Skin epidermis (tissue), 12 donors: ENCODE results near the gene BTN2A1.
"Not testable (repeated sequence)": the region's sequence is repeated elsewhere in the genome, so short reads cannot be mapped to it uniquely, and the experiment has no call there.

Experiments
- H3K27ac ChIP-seq, 21 experiments: fragments of 200-600 bp; sonication (generic) in 11 of 21; one replicate each; pipeline ENCODE4 v1.5.0; 2020; ENCODE audit warnings: mild to moderate bottlenecking in 3 of 21, inconsistent platforms in 2 of 21, moderate library complexity in 2 of 21
- H3K4me3 ChIP-seq, 7 experiments: fragments of 200-600 bp; sonication (generic) in 2 of 7; one replicate each; pipeline ENCODE4 v1.5.0; 2020; ENCODE audit warnings: inconsistent platforms in 2 of 7, mild to moderate bottlenecking in 2 of 7, moderate library complexity in 1 of 7

Gene BTN2A1

DNA sequence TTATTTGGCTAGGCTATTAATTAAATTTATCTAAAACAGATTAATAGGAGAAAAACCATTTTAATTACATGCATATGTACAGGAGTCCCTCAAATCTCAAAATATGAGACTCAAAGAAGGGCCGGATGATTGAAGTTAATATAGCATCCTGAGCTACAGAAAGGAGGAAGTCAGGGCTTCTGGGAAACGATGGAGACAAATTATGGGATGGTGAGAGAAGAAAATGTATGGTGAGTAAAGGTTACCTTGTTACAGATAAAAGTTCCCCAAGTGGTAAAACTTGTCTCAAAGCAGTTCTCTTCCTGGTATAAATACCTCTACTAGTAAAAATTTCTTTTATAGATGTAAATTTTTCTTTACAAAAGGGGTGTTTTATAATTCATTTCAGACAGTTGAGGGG, 26.4 kb downstream of the BTN2A1 start:
- H3K27ac ChIP-seq = no peak overlapping the region
- no peak overlapping the region for H3K4me3 ChIP-seq

DNA sequence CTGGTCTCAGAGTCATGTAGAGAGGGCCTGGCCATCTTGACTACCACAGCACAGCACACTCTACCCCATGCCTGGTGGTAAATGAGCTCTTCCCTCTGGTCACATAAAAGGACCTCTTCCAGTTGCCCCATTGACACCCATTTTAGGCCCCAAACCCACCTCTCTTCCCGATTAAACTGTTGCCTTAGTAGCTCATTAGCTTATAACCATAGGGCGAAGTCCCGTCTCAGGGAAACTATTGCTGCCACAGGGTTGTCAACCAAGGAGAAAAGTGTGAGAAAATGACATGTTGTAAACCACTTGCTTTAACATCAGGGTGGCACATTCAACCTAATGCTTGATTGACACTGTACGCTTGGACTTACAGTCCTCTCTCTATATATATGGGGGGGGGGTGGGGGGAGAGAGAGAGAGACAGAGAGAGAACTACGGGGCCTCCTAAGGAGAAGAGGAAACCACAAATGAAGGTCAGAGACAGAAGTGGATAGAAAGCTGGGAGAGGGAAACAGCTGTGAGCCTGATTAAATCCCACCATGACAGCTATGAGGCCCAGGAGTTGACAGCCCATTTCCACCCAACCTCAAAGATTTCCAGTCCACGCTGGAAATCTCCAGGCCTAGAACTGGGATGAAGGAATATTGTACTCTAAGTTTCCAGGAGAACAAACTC, 27.5 kb downstream of the BTN2A1 start:
- Histone ChIP-seq H3K27ac (no peak overlapping the region), H3K4me3 (no peak overlapping the region)

DNA sequence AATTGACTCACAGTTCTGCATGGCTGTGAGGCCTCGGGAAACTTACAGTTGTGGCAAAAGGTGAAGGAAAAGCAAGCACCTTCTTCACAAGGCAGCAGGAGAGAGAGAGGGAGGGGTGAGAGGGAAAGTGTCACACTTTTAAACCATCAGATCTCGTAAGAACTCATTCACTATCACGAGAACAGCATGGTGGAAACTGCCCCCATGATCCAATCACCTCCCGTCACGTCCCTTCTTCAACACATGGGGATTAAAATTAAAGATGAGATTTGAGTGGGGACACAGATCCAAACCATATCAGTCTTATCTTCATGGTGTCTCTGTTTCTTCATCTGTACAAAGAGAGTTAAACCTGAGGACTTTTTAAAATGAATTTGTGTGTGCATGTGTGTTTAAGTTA, 28.6 kb downstream of the BTN2A1 start:
- Histone ChIP-seq H3K27ac (no peak overlapping the region), H3K4me3 (no peak overlapping the region)

DNA sequence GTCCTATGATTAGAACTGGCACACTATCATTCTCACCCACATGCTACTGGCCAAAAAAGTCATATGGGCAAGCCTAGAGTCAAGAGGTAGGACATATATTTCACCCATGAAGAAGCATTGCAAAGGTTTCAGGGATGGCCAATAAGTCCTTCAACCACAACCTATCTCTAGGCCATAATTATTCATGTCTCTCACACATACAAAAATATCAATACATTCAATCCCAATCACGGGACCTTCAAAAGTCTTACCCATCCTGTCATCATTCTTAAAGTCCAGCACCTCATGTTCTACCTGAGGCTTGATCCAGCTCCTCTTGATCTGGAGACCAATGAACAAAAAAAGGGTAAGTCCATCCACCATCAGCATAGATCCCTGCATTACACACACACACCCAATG, 29.7 kb downstream of the BTN2A1 start:
- no peak overlapping the region for H3K27ac ChIP-seq
- no peak overlapping the region for H3K4me3 ChIP-seq

DNA sequence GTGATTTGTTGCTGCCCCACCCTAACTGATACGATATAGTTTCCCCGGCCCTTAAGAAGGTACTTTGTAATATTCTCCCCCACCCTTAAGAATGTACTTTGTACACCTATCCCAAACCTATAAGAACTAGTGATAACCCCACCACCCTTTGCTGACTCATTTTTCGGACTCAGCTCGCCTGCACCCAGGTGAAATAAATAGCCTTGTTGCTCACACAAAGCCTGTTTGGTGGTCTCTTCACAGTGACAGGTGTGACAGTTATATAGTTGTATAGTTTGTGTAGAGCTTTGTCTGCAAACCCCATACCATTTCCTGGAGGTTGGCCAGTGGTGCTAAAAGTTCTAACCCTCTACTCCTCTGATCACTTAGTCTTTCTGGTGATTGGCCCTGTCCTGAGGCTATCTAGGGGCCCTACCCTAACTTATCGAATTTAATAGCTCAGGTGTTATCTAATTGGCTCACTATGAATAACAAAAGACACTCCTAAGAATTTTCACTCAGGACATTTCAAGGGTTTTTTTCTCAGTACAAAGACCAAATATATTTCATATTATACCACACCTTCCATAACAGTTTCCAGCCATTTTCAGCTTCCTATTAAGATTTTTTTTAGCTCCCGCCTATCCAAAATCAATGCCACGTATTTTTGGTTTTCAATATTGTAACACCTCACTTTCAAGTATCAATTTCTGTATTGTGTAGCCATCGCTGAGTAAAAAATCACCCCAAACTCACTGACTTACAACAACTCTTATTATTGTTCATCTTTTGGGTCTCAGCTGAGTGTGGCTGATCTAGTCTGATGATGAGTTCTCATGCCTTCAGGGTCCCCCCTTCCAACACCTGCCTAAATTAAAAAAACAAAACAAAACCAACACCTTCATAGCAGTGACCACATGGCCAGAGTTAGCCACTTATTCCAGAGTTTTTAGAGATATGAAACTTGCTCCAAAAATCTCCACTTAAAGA, 32.5 kb downstream of the BTN2A1 start:
- Histone ChIP-seq H3K4me3 (no peak overlapping the region), H3K27ac (no peak overlapping the region)

DNA sequence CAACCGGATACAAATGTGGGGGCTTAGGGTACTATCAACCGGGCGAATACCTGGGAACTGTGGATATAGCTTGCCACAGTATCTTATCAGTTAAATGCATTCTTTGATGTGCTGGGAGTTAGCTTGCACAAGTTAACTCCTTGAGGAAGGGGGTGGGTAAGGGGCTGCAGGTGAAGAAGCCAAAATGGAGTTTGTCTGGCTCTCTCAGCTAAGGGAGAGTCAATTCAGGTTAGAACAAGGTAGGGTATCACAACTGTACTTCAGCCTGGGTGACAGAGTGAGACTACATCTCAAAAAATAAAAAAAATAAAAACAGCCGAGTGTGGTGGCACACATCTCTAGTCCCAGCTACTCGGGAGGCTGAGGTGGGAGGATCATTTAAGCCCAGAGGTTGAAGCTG, 33.8 kb downstream of the BTN2A1 start:
- Histone ChIP-seq H3K27ac (no peak overlapping the region), H3K4me3 (no peak overlapping the region)

DNA sequence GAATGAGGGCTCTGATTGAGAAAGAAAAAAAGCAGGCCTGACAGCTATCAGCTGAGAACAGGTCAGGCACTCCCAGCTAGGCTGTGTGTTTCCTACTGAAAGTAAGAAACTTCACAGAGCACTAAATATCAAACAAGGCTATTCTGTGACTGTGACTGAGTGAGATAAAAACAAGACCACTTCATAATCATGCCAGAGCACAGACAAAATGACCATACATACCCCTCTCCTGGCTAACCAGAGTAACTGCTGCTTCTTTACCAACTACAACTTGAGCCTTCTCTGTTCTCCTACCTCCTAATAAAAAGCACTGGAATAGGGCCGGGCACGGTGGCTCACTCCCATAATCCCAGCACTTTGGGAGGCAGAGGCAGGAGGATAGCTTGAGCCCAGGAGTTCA, 35.5 kb downstream of the BTN2A1 start:
- H3K27ac ChIP-seq = no peak overlapping the region
- no peak overlapping the region for H3K4me3 ChIP-seq

DNA sequence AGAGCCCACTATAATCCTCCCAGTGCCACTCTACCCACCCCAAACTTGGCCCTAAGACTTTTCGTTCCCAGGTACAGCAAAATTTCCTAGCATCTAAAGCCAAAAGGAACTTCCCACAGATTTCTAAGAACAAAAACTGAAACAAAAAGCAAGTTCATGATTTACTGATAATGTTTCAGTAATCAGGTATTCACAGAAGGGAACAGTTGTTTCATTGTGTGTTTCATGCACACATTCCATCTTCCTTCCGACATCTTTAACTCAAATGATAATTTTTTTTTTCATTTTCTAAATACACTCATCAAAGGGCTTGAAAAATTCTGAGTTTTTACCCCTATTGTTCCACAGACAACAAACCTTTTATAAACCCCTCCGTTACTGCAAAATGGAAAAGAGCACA, 36.4 kb downstream of the BTN2A1 start:
- no peak overlapping the region for H3K4me3 ChIP-seq
- no peak overlapping the region for H3K27ac ChIP-seq

DNA sequence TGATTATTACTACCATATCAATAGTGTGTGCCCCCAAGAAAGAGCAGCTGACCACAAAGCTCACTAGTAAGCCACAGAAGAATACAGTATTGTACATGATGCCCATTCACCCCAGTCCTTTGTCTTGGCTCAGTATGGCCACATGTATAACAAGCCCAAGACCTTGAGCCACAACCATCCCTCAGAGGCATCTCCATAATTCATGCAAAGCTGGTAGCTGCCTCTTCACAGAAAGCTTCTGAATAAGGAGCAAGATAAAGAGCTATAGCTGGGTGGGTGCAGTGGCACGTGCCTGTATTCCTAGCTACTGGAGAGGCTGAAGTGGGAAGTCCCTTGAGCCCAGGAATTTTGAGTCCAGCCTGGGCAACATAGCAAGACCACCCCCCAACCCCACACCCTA, 37.5 kb downstream of the BTN2A1 start:
- Histone ChIP-seq H3K27ac (no peak overlapping the region), H3K4me3 (no peak overlapping the region)

DNA sequence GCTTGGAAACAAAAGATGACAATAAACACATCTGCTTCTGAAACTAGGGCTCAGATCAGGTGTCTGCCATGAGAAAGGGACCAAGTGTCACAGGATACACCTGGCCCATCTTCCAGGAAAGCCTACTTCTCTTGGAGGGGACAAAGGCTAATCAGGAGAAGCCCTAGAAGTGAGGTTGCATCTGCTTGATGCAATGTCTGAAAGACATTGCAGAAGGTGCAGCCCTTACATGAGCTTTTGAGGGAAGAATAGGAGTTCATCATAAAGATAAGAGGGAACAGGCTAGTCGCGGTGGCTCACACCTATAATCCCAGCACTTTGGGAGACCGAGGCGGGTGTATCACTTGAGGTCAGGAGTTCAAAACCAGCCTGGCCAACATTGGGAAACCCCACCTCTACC, 39.9 kb downstream of the BTN2A1 start:
- Histone ChIP-seq H3K4me3 (no peak overlapping the region), H3K27ac (no peak overlapping the region)

DNA sequence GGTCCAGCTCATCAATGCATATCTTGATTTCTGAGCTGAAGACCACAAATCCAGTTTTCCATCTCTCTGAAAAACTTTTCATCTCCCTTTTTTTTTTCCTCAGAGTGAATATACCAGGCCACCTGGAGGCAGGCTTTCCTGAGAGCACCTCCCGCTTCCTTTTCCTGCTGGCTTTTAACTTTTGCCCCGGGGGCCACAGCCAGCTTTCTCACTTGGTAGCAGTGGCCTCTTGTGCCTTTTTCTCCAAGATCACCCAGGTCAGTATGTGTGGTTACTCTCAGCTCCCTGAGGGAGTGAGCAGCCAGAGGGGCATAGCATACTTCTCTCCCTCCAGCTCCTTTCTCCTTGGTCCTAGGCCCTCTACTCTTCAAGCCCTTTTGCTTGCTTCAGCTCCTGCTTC, 42.3 kb downstream of the BTN2A1 start, which contains the start of gene BTN1A1:
Gene BTN1A1, plus strand, starts transcription at position 202 of the 400 bp plus-strand sequence. CDS start 984 bp downstream, outside the sequence.
- H3K27ac ChIP-seq = no peak within 1 kb of the TSS
- no peak within 1 kb of the TSS for H3K4me3 ChIP-seq

DNA sequence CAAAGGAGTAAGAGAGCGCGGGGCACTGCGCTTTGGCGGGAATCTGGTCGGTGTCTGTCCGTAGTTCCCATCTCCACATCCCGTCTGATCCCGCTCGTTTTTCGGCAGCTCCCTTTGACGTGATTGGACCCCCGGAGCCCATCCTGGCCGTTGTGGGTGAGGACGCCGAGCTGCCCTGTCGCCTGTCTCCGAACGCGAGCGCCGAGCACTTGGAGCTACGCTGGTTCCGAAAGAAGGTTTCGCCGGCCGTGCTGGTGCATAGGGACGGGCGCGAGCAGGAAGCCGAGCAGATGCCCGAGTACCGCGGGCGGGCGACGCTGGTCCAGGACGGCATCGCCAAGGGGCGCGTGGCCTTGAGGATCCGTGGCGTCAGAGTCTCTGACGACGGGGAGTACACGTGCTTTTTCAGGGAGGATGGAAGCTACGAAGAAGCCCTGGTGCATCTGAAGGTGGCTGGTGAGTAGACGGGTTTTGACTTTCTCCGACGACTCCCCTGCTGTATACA, 43.8 kb downstream of the BTN2A1 start:
- no peak overlapping the region for H3K27ac ChIP-seq
- peak overlapping the region in 5 of 7 experiments; percentile 6 to 27 (median 12) for H3K4me3 ChIP-seq

DNA sequence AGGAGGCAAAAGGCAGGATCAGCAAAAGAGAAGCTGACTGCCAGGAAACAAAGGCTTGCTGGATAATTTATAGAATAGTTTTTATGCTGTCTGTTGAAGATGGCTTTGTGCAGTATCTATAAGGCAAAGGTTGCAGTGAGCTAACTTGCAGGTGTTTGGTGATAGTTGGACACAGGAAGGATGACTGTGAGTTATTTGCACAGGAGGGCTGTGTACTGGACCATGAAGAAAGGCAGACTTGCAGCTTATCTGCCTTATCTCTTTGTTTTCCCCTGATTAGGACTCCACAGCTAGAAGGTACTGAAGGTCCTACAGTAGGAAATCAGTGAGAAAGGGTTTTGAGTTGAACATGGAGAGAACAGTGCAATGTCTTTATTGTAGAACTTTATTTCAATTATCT, 44.4 kb downstream of the BTN2A1 start:
- peak overlapping the region in 1 of 7 experiments; percentile 15 for H3K4me3 ChIP-seq

DNA sequence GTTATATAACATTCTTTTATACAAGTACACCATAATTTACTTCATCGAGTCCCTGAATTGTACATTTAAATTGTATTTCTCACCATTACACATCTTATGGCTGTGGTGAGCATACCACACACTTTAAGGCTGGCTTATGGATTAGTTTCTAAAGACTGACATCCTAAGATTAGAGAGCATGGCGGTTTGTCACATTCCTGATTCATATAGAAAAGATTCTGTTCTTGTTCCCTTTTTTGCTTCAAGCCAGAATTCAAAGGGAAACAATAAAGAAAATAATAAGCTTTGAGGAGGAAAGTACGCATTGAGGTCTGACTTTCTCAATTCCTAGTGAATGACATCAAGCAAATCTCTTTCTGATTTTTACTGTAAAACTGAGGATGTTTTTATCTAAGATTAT, 44.9 kb downstream of the BTN2A1 start:
- no peak overlapping the region for H3K27ac ChIP-seq
- H3K4me3 ChIP-seq = no peak overlapping the region

More for the DNA sequence above, 44.4 kb downstream of the BTN2A1 start:
- H3K27ac ChIP-seq = no peak overlapping the region

DNA sequence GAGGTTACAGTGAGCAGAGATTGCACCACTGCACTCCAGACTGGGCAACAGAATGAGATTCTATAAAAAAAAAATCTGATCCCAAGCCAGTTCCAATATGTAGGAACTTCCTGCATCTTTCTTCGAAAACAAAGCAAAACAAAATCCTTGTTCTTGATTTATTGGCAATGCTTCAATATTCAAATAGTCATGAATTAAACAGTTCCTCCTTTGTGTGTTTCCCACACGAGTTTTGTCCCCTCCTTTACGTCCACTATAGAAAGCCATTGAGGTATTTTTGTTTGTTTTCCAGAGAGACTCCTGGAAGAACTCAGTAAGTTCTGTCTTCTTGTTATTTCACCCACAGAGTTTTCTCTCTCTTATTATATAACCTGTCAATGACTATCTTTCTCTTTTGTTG, 49.9 kb downstream of the BTN2A1 start:
- H3K27ac ChIP-seq = no peak overlapping the region
- no peak overlapping the region for H3K4me3 ChIP-seq

DNA sequence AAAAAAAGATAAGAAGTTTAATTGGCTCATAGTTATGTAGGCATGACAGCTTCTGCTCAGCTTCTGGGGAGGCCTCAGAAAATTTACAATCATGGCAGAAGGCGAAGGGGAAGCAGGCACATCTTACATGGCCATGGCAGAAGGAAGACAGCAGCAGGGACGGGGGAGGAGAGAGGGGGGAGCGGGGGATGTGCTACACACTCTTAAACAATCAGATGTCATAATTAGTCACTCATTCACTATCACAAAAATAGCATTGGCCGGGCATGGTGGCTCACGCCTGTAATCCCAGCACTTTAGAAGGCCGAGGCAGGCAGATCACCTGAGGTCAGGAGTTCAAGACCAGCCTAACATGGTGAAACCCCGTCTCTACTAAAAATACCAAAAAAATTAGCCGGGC, 53.3 kb downstream of the BTN2A1 start:
- H3K27ac ChIP-seq, H3K4me3 ChIP-seq: not testable (repeated sequence)

DNA sequence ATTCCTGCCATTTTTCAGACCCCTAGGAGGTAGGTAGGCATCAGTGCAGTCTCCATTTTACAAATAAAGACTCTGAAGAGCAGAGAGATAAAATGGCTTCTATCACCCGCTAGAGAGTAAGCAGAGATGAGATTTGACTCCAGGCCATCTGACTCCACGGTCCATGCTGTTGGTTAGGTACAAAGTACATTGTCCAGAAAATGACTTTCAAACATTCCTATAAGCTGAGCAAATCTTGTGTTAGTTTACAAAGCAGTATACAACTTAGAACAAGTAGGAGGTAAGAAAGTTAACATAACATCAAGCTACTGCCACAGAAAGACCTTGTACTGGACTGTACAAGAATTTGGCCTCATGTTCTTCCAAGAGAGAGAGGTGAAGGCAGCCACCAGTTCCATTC, 57.2 kb downstream of the BTN2A1 start:
- Histone ChIP-seq H3K27ac (no peak overlapping the region), H3K4me3 (no peak overlapping the region)

DNA sequence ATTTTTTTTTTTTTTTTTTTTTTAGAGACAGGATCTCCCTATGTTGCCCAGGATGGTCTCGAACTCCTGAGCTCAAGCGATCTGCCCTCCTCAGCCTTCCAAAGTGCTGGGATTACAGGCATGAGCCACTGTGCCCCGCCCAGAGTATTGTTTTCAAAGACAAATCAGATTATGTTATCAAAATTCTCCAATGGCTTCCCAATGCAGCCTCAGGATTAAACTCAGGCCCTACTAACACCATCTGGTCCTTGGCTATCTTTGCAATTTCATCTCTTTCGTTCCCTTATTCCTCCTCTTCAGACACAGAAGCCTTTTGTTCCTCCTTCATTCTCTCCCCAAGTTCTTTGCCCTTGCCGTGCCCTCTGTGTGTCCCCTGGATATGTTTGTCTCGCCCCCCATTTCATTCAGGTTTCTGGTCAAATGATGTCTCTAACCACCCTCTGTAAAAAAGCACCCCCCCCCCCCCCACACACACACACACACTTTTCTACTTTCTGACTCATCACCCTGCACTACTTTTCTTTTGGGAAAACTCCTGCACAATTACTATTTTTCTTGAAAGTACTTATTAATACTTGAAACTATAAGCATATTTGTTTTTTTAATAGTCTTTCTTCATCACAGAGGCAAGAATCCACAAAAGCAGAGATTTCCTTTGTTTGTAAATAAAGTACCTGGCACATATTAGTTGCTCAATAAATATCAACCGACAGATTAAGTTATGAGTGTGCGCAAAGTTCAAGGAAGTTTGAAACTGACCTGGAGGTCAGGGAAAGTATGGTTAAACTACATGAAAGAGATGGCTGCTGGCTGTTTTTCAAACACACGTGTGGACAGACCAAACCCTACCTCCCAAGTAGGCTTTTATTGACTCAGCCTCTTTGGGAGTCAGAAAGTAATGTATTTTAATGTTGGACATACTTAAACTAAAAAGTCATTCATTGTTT, 59.0 kb downstream of the BTN2A1 start:
- H3K4me3 ChIP-seq = no peak overlapping the region

More for the DNA sequence above, 59.0 kb downstream of the BTN2A1 start:
- no peak overlapping the region for H3K27ac ChIP-seq
